Measurements from ENCODE around the gene VMO1. TPM values are rescaled to one million over a fixed set of nuclear protein-coding genes. Genes with fewer than 3 reads are reported as not detected.

The VMO1 gene
- total RNA-seq, 1 experiment from 2014 or later = 1.2 TPM

DNA sequence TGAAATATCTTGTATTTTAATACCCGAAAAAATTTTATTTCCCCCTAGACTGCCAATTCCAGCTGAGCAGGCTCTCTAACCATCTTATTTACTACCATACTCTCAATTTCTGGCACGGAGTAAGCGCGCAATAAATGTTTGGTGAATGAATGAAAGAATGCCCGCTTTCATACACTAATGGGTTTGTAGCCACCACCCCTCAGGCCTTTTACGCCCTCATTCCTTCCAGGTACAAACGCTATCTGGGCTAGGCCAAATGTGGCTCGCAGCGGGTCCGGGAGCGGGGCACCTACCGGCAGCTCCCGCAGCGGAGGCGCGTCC, 20.3 kb upstream of the VMO1 start:
- no peak overlapping the region for H3K27ac Mint-ChIP-seq
- H3K27me3 Mint-ChIP-seq (ENCODE audit: low read depth) = peaks cover 4% of the 10 kb centered on the region; the same call in 1 of the 2 replicates
- peaks cover 10% of the 10 kb centered on the region for H3K4me1 Mint-ChIP-seq
- ChIA-PET POLR2A (interaction anchor here (1.6 kb wide), 1 partner anchor 16 kb away, joined by 12 read pairs; no protein-coding TSS in a partner anchor), CTCF (interaction anchor here (0.7 to 3.7 kb wide), 9 partner anchors 10 to 96 kb away, joined by 3 to 27 read pairs (median 5); partner anchors contain the start of genes ARRB2, GLTPD2, MED11 and PSMB6)
- TF ChIP-seq ZNF219 (CRISPR knock-in tag; IDR thresholded peaks at IDR 0.05; ENCODE audit: borderline replicate concordance) (no peak), FOXJ3 (CRISPR knock-in tag; IDR thresholded peaks at IDR 0.05; ENCODE audit: borderline replicate concordance) (no peak), ZBTB21 (CRISPR knock-in tag; IDR thresholded peaks at IDR 0.05; ENCODE audit: borderline replicate concordance) (no peak), ZNF423 (CRISPR knock-in tag; IDR thresholded peaks at IDR 0.05) (0 out of 2 replicates have a peak, but pooled peaks have one; percentile 50)
- TF ChIP-seq, protein P1, sequence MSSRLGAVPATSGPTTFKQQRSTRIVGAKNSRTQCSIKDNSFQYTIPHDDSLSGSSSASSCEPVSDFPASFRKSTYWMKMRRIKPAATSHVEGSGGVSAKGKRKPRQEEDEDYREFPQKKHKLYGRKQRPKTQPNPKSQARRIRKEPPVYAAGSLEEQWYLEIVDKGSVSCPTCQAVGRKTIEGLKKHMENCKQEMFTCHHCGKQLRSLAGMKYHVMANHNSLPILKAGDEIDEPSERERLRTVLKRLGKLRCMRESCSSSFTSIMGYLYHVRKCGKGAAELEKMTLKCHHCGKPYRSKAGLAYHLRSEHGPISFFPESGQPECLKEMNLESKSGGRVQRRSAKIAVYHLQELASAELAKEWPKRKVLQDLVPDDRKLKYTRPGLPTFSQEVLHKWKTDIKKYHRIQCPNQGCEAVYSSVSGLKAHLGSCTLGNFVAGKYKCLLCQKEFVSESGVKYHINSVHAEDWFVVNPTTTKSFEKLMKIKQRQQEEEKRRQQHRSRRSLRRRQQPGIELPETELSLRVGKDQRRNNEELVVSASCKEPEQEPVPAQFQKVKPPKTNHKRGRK (CRISPR knock-in tag; IDR thresholded peaks at IDR 0.05; ENCODE audit: borderline replicate concordance) = no peak
- TF ChIP-seq, protein P2, sequence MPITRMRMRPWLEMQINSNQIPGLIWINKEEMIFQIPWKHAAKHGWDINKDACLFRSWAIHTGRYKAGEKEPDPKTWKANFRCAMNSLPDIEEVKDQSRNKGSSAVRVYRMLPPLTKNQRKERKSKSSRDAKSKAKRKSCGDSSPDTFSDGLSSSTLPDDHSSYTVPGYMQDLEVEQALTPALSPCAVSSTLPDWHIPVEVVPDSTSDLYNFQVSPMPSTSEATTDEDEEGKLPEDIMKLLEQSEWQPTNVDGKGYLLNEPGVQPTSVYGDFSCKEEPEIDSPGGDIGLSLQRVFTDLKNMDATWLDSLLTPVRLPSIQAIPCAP (CRISPR knock-in tag; IDR thresholded peaks at IDR 0.05) = no peak
- DNase-seq (ENCODE audit: low spot score) (peak; percentile 28), ATAC-seq (peak; percentile 13; the same call in 1 of the 2 replicates)
- H3K36me3 Mint-ChIP-seq = peaks cover 15% of the 10 kb centered on the region
- H3K4me3 Mint-ChIP-seq = peak overlapping the region; percentile 71
- no peaks in the 10 kb centered on the region for H3K9me3 Mint-ChIP-seq

DNA sequence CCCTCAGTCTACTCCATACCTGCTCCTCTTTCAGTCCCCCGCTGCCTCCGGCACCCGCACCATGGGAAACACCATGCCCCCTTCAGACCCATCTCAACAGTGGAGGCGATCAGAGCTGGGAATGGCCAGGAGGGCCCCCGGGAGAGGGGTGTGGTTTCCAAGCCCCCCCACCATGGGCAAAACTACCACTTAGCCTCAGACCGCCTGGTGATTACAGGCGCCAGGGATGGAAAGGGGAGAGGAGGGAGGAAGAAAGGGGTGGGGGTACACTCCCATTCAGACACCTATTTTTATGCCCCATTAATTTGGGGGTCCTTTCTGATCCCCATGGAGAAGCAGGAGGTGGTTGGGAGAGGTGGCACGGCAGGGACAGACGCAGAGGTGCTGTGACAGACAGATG, 16.1 kb upstream of the VMO1 start, which contains the start of gene C17orf114:
Gene C17orf114, minus strand, starts transcription at position 101 of the 400 bp plus-strand sequence.
- Mint-ChIP-seq H3K27me3 (ENCODE audit: low read depth) (peaks cover 4% of the 10 kb centered on the region; the same call in 1 of the 2 replicates), H3K4me3 (no peak within 1 kb of the TSS), H3K4me1 (peaks cover 5% of the 10 kb centered on the region; the same call in 1 of the 2 replicates), H3K36me3 (peaks cover 15% of the 10 kb centered on the region), H3K27ac (0 out of 2 replicates have a peak within 1 kb of the TSS, but pooled peaks have one; percentile 48), H3K9me3 (no peaks in the 10 kb centered on the region)
- ATAC-seq (no peak), DNase-seq (ENCODE audit: low spot score) (no peak)
- ChIA-PET POLR2A (no interaction called here), CTCF (no interaction called here)
- TF ChIP-seq, protein P3, sequence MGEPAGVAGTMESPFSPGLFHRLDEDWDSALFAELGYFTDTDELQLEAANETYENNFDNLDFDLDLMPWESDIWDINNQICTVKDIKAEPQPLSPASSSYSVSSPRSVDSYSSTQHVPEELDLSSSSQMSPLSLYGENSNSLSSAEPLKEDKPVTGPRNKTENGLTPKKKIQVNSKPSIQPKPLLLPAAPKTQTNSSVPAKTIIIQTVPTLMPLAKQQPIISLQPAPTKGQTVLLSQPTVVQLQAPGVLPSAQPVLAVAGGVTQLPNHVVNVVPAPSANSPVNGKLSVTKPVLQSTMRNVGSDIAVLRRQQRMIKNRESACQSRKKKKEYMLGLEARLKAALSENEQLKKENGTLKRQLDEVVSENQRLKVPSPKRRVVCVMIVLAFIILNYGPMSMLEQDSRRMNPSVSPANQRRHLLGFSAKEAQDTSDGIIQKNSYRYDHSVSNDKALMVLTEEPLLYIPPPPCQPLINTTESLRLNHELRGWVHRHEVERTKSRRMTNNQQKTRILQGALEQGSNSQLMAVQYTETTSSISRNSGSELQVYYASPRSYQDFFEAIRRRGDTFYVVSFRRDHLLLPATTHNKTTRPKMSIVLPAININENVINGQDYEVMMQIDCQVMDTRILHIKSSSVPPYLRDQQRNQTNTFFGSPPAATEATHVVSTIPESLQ (CRISPR knock-in tag; IDR thresholded peaks at IDR 0.05) = no peak
- TF ChIP-seq, protein P4, sequence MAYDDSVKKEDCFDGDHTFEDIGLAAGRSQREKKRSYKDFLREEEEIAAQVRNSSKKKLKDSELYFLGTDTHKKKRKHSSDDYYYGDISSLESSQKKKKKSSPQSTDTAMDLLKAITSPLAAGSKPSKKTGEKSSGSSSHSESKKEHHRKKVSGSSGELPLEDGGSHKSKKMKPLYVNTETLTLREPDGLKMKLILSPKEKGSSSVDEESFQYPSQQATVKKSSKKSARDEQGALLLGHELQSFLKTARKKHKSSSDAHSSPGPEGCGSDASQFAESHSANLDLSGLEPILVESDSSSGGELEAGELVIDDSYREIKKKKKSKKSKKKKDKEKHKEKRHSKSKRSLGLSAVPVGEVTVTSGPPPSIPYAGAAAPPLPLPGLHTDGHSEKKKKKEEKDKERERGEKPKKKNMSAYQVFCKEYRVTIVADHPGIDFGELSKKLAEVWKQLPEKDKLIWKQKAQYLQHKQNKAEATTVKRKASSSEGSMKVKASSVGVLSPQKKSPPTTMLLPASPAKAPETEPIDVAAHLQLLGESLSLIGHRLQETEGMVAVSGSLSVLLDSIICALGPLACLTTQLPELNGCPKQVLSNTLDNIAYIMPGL (CRISPR knock-in tag; IDR thresholded peaks at IDR 0.05) = no peak
- TF ChIP-seq, protein P5, sequence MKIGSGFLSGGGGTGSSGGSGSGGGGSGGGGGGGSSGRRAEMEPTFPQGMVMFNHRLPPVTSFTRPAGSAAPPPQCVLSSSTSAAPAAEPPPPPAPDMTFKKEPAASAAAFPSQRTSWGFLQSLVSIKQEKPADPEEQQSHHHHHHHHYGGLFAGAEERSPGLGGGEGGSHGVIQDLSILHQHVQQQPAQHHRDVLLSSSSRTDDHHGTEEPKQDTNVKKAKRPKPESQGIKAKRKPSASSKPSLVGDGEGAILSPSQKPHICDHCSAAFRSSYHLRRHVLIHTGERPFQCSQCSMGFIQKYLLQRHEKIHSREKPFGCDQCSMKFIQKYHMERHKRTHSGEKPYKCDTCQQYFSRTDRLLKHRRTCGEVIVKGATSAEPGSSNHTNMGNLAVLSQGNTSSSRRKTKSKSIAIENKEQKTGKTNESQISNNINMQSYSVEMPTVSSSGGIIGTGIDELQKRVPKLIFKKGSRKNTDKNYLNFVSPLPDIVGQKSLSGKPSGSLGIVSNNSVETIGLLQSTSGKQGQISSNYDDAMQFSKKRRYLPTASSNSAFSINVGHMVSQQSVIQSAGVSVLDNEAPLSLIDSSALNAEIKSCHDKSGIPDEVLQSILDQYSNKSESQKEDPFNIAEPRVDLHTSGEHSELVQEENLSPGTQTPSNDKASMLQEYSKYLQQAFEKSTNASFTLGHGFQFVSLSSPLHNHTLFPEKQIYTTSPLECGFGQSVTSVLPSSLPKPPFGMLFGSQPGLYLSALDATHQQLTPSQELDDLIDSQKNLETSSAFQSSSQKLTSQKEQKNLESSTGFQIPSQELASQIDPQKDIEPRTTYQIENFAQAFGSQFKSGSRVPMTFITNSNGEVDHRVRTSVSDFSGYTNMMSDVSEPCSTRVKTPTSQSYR (CRISPR knock-in tag; IDR thresholded peaks at IDR 0.05) = no peak
- TF ChIP-seq SOX15 (CRISPR knock-in tag; IDR thresholded peaks at IDR 0.05) (no peak), NFE2L1 (CRISPR knock-in tag; IDR thresholded peaks at IDR 0.05) (no peak), NR3C1 (CRISPR knock-in tag; conservative IDR thresholded peaks at IDR 0.05; ENCODE audit: low read depth) (no peak), TP53 (CRISPR knock-in tag; IDR thresholded peaks at IDR 0.05) (no peak), TEAD4 (CRISPR knock-in tag; IDR thresholded peaks at IDR 0.05) (no peak), GABPB1 (CRISPR knock-in tag; IDR thresholded peaks at IDR 0.05) (no peak)
- TF ChIP-seq, protein P6, sequence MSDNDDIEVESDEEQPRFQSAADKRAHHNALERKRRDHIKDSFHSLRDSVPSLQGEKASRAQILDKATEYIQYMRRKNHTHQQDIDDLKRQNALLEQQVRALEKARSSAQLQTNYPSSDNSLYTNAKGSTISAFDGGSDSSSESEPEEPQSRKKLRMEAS (CRISPR knock-in tag; IDR thresholded peaks at IDR 0.05) = no peak
- TF ChIP-seq, protein P7, sequence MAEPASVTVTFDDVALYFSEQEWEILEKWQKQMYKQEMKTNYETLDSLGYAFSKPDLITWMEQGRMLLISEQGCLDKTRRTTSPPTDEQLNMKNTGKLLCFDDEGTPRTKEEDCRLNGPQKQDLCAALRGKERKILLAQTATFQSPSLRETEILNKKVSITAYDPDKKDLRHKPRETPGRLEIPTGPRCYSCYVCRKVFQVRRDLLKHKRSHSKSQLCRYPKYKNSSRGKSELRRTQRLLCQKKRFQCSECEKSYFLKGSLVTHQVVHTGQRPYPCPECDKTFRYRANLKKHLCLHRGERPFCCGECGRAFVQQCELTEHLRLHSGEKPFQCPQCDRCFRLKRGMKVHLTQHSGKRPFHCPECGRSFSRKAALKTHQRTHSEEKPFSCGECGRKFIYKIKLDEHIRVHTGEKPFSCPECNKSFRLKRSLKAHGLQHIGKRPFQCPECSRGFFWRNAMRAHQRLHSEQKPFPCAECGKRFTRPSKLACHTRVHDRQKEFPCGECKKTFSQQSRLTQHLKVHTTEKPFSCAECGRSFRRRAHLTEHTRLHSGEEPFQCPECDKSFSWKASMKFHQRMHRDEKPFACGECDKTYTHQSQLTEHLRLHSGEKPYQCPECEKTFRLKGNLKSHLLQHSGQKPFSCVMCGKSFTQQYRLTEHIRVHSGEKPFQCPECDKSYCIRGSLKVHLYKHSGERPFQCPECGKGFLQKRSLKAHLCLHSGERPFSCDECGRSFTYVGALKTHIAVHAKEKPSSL (CRISPR knock-in tag; conservative IDR thresholded peaks at IDR 0.05) = no peak
- TF ChIP-seq, protein P8, sequence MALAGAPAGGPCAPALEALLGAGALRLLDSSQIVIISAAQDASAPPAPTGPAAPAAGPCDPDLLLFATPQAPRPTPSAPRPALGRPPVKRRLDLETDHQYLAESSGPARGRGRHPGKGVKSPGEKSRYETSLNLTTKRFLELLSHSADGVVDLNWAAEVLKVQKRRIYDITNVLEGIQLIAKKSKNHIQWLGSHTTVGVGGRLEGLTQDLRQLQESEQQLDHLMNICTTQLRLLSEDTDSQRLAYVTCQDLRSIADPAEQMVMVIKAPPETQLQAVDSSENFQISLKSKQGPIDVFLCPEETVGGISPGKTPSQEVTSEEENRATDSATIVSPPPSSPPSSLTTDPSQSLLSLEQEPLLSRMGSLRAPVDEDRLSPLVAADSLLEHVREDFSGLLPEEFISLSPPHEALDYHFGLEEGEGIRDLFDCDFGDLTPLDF (CRISPR knock-in tag; IDR thresholded peaks at IDR 0.05) = no peak
- TF ChIP-seq, protein P9, sequence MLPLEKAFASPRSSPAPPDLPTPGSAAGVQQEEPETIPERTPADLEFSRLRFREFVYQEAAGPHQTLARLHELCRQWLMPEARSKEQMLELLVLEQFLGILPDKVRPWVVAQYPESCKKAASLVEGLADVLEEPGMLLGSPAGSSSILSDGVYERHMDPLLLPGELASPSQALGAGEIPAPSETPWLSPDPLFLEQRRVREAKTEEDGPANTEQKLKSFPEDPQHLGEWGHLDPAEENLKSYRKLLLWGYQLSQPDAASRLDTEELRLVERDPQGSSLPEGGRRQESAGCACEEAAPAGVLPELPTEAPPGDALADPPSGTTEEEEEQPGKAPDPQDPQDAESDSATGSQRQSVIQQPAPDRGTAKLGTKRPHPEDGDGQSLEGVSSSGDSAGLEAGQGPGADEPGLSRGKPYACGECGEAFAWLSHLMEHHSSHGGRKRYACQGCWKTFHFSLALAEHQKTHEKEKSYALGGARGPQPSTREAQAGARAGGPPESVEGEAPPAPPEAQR (CRISPR knock-in tag; IDR thresholded peaks at IDR 0.05) = no peak
